Fibroblast of mammary gland (primary cell): ENCODE results near the gene NEGR1.

Experiments
- DNase-seq: peaks from one replicate; pipeline ENCODE4 v3.0.0-alpha.2; 2010; ENCODE audit warnings: low read depth
- H3K4me3 ChIP-seq: 2 replicates; pipeline ENCODE4 v1.5.1; 2011; ENCODE audit warnings: low read depth, mild to moderate bottlenecking, low read length, moderate library complexity; ENCODE audit not compliant: control insufficient read depth
- CTCF ChIP-seq: conservative IDR thresholded peaks from 2 replicates; pipeline ENCODE4 v1.5.1; 2011; ENCODE audit warnings: low read depth, low read length, inconsistent platforms; ENCODE audit not compliant: control insufficient read depth, insufficient read depth

NEGR1 gene

DNA sequence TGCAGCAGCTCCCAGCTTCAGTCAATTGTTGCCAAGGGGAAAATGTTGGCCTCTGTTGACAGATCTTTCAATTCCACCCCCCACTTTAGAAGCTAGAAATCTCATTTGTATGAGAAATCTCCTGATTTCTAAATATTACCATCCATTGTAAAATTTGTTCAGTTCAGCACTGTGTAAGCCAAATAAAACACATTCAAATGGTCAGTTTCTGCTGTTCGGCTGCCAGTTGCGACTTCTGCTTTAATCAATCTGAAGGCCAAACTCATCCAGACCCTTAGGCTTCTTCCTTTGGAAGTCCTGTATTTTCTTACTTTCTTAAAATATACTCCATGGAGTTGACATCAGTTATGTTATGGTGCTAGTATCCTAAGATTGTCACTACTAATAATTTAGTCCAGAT, 920.3 kb downstream of the NEGR1 start:
- no peak for TF ChIP-seq CTCF
- DNase-seq: no peak
- H3K4me3 ChIP-seq: no peak overlapping the region

GRCh38 chr1:71357708-71358107, 924.6 kb downstream of the NEGR1 start:
- no peak for TF ChIP-seq CTCF
- no peak overlapping the region for H3K4me3 ChIP-seq
- DNase-seq: no peak

- TF ChIP-seq CTCF: no peak
- no peak overlapping the region for H3K4me3 ChIP-seq
- DNase-seq: peak; percentile 79
Observed at GRCh38 chr1:71351438-71351837, 930.9 kb downstream of the NEGR1 start.

- peak; percentile 40 for DNase-seq
- TF ChIP-seq CTCF: no peak
- no peak overlapping the region for H3K4me3 ChIP-seq
Observed at GRCh38 chr1:71350805-71351204, 931.5 kb downstream of the NEGR1 start.

DNA sequence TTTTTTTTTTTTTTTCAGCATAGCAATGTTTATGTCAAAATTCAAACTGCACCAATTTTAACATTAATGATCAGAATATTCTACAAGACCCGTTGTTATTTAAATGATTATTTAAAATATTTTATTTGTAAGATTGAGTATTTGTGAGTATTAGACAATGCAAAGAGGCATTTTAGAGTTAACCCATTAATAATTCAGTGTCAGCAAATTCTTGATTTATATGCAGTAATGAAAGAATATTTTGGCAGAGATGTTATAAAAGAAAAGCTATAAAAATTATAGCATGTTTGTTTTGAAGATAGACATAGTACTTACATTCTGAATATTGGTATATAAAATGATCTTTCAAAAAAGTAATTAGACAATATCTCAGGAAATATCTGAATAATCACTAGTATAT, 932.0 kb downstream of the NEGR1 start:
- no peak for TF ChIP-seq CTCF
- no peak overlapping the region for H3K4me3 ChIP-seq
- DNase-seq: no peak
